DOHH2 (cell line): ENCODE results near the gene FUT6.

Experiments used
- CTCF ChIP-seq: fragments of 200-600 bp; sonication (generic); IDR thresholded peaks from one replicate; pipeline ENCODE4 v1.5.1; 2014; ENCODE audit warnings: antibody characterized with exemption, mild to moderate bottlenecking, low read depth, low read length; ENCODE audit not compliant: poor library complexity, severe bottlenecking
- EZH2phosphoT487 ChIP-seq: fragments of 200-600 bp; sonication (generic); IDR thresholded peaks from 2 replicates; pipeline ENCODE4 v1.6.1; 2017; ENCODE audit warnings: borderline replicate concordance, mild to moderate bottlenecking, antibody characterized with exemption, low read length, moderate library complexity, mixed read lengths

DNA sequence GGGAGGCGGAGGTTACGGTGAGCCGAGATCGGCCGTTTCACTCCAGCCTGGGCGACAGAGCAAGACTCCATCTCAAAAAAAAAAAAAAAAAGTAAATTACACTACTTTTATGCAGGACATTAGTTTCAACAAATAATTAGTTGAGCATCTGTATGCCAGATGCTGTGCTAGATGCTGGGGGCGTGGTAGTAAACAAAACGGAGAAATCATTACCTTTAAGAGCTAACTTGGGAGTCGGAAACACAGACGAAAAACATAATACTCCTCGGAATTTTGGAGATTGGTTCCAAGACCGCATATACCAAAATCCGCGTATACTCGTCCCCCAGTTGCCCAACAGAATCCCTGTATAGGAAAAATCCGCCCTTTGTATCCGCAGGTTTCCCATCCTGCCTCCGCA is 47.3 kb downstream of the FUT6 start:
- TF ChIP-seq CTCF, result no peak
- TF ChIP-seq EZH2phosphoT487, result no peak
